ENCODE data around the gene LIPE. TPM values are rescaled to one million over a fixed set of nuclear protein-coding genes. Genes with fewer than 3 reads are reported as not detected.

The LIPE gene
- total and polyA plus RNA-seq, 12 donors: 11.2 to 230 (median 43.3) TPM

- intact Hi-C loops (cut with DNase I): no loop called here
- no peak for TF ChIP-seq POLR2A (IDR thresholded peaks at IDR 0.05)
- no peak for TF ChIP-seq CTCF (IDR thresholded peaks at IDR 0.05)
- H3K36me3 ChIP-seq (replicated peaks in 1 of 2): no peaks in the 10 kb centered on the region
- no peaks in the 10 kb centered on the region for H3K27me3 ChIP-seq
- peaks cover 0 to 43% of the 10 kb centered on the region in 2 donors for H3K4me1 ChIP-seq (replicated peaks in 1 of 2)
- 32 to 40% (median 37%) methylated on average over 3 of the region's 3 CpGs for whole genome bisulfite sequencing, 4 donors
- H3K9me3 ChIP-seq (replicated peaks in 1 of 3): no peaks in the 10 kb centered on the region
- H3K27ac ChIP-seq: peak overlapping the region in 2 of 5 donors; percentile 41 to 74
- no peak overlapping the region for H3K4me3 ChIP-seq
- peak in 4 of 7 donors; percentile 24 to 50 (median 42) for DNase-seq
These were observed 41.1 kb upstream of the LIPE start for GRCh38 chr19:42468273-42468796.

GRCh38 chr19:42467183-42467760 is 40.1 kb upstream of the LIPE start:
- peak overlapping the region in 2 of 5 donors; percentile 59 to 80 for H3K27ac ChIP-seq
- intact Hi-C loops (cut with DNase I): no loop called here
- TF ChIP-seq POLR2A (IDR thresholded peaks at IDR 0.05) (no peak), CTCF (IDR thresholded peaks at IDR 0.05) (no peak)

GRCh38 chr19:42466521-42467182 is 39.5 kb upstream of the LIPE start:
- no peaks in the 10 kb centered on the region for H3K9me3 ChIP-seq (replicated peaks in 1 of 3)
- H3K36me3 ChIP-seq (replicated peaks in 1 of 2): no peaks in the 10 kb centered on the region
- H3K27me3 ChIP-seq: no peaks in the 10 kb centered on the region
- TF ChIP-seq CTCF (IDR thresholded peaks at IDR 0.05) (no peak), POLR2A (IDR thresholded peaks at IDR 0.05) (no peak)
- peaks cover 0 to 43% of the 10 kb centered on the region in 2 donors for H3K4me1 ChIP-seq (replicated peaks in 1 of 2)
- DNase-seq: peak in 1 of 7 donors; percentile 8
- intact Hi-C loops (cut with DNase I): no loop called here
- peak overlapping the region in 2 of 5 donors; percentile 59 to 80 for H3K27ac ChIP-seq
- H3K4me3 ChIP-seq: no peak overlapping the region
- 51 to 61% (median 56%) methylated on average over 5 of the region's 5 CpGs for WGBS, 4 donors

More at GRCh38 chr19:42467183-42467760, 40.1 kb upstream of the LIPE start:
- H3K4me3 ChIP-seq: no peak overlapping the region
- DNase-seq: peak in 2 of 7 donors; percentile 29 to 62
- H3K36me3 ChIP-seq (replicated peaks in 1 of 2): no peaks in the 10 kb centered on the region
- 15 to 21% (median 20%) methylated on average over 5 of the region's 5 CpGs for WGBS, 4 donors
- no peaks in the 10 kb centered on the region for H3K27me3 ChIP-seq
- H3K9me3 ChIP-seq (replicated peaks in 1 of 3): no peaks in the 10 kb centered on the region
- peaks cover 0 to 43% of the 10 kb centered on the region in 2 donors for H3K4me1 ChIP-seq (replicated peaks in 1 of 2)

GRCh38 chr19:42465827-42466280 is 38.7 kb upstream of the LIPE start:
- Histone ChIP-seq H3K9me3 (replicated peaks in 1 of 3) (no peaks in the 10 kb centered on the region), H3K27ac (peak overlapping the region in 2 of 5 donors; percentile 59 to 80), H3K4me3 (no peak overlapping the region), H3K36me3 (replicated peaks in 1 of 2) (no peaks in the 10 kb centered on the region), H3K27me3 (no peaks in the 10 kb centered on the region), H3K4me1 (replicated peaks in 1 of 2) (peaks cover 0 to 43% of the 10 kb centered on the region in 2 donors)
- intact Hi-C loops (cut with DNase I): no loop called here
- WGBS, 4 donors: 83 to 97% (median 90%) methylated on average over 5 of the region's 5 CpGs
- DNase-seq: no peak
- TF ChIP-seq POLR2A (IDR thresholded peaks at IDR 0.05) (no peak), CTCF (IDR thresholded peaks at IDR 0.05) (no peak)

Measured in adrenal gland (tissue), 12 donors.